NT2/D1 (cell line): ENCODE data around the gene HPS5.

ENCODE experiments used
- YY1 ChIP-seq: IDR thresholded peaks from 2 replicates; pipeline ENCODE4 v1.6.1; 2011; ENCODE audit not compliant: insufficient read length, insufficient read depth
- ZNF274 ChIP-seq: IDR thresholded peaks from 2 replicates; pipeline ENCODE4 v1.6.1; 2011; ENCODE audit warnings: mild to moderate bottlenecking, low read depth, low read length

GRCh38 chr11:18332891-18333290 lies 11.0 kb upstream of the HPS5 start:
- TF ChIP-seq ZNF274 (no peak), YY1 (no peak)
